Coronary artery (tissue), 2 donors: Measurements from ENCODE around the gene CD300LF.

Experiments
- DNase-seq: peaks from one replicate; pipeline ENCODE4 v3.0.0-alpha.2; 2017; ENCODE audit warnings: low spot score
- H3K27ac ChIP-seq, 2 donors: fragments of 200-600 bp; sonication (generic); one replicate each; pipeline ENCODE4 v1.5.1; 2016 to 2019
- H3K4me3 ChIP-seq: fragments of 200-600 bp; sonication (generic); 2 replicates; pipeline ENCODE4 v1.5.1; 2016; ENCODE audit warnings: mild to moderate bottlenecking, moderate library complexity
- CTCF ChIP-seq: fragments of 200-600 bp; sonication (generic); IDR thresholded peaks from one replicate; pipeline ENCODE4 v1.5.1; 2019; ENCODE audit warnings: antibody characterized with exemption

The CD300LF gene

GRCh38 chr17:74645010-74645409, 67.7 kb downstream of the CD300LF start:
- no peak for TF ChIP-seq CTCF
- H3K27ac ChIP-seq = no peak overlapping the region
- no peak for DNase-seq
- no peak overlapping the region for H3K4me3 ChIP-seq

- TF ChIP-seq CTCF = no peak
- no peak for DNase-seq
- Histone ChIP-seq H3K4me3 (no peak overlapping the region), H3K27ac (no peak overlapping the region)
Observed at GRCh38 chr17:74644419-74644818, 68.3 kb downstream of the CD300LF start.
